ENCODE data around the gene CAMKK1.

Gene CAMKK1

GRCh38 chr17:3910420-3911270 lies 17.8 kb upstream of the CAMKK1 start:
- Histone ChIP-seq H3K27me3 (ENCODE audit: insufficient read depth, insufficient read length) (peaks cover 2% of the 10 kb centered on the region), H3K4me1 (ENCODE audit: insufficient read depth, insufficient read length) (peaks cover 5% of the 10 kb centered on the region), H3K36me3 (ENCODE audit: insufficient read depth, insufficient read length, low read length) (no peaks in the 10 kb centered on the region), H3K9ac (ENCODE audit: insufficient read length, low read depth) (no peak overlapping the region), H3K4me3 (ENCODE audit: insufficient read length, low read depth) (no peak overlapping the region), H3K9me3 (ENCODE audit: insufficient read depth, low read length) (no peaks in the 10 kb centered on the region)
- DNase-seq (ENCODE audit: low read depth, low spot score), result no peak
- TF ChIP-seq SUZ12 (IDR thresholded peaks at IDR 0.05; ENCODE audit: extremely low read depth, insufficient read depth, insufficient read length) (no peak), YY1 (IDR thresholded peaks at IDR 0.05; ENCODE audit: insufficient read depth, insufficient read length) (no peak), ZNF274 (IDR thresholded peaks at IDR 0.05; ENCODE audit: low read depth, low read length) (no peak)

GRCh38 chr17:3909257-3909656 lies 16.4 kb upstream of the CAMKK1 start:
- no peaks in the 10 kb centered on the region for H3K36me3 ChIP-seq (ENCODE audit: insufficient read depth, insufficient read length, low read length)
- H3K9me3 ChIP-seq (ENCODE audit: insufficient read depth, low read length), result no peaks in the 10 kb centered on the region
- H3K9ac ChIP-seq (ENCODE audit: insufficient read length, low read depth), result no peak overlapping the region
- no peak for TF ChIP-seq YY1 (IDR thresholded peaks at IDR 0.05; ENCODE audit: insufficient read depth, insufficient read length)
- TF ChIP-seq ZNF274 (IDR thresholded peaks at IDR 0.05; ENCODE audit: low read depth, low read length), result no peak
- TF ChIP-seq SUZ12 (IDR thresholded peaks at IDR 0.05; ENCODE audit: extremely low read depth, insufficient read depth, insufficient read length), result no peak
- no peak overlapping the region for H3K4me3 ChIP-seq (ENCODE audit: insufficient read length, low read depth)
- no peak for DNase-seq (ENCODE audit: low read depth, low spot score)
- peaks cover 2% of the 10 kb centered on the region for H3K27me3 ChIP-seq (ENCODE audit: insufficient read depth, insufficient read length)
- peaks cover 11% of the 10 kb centered on the region for H3K4me1 ChIP-seq (ENCODE audit: insufficient read depth, insufficient read length)

GRCh38 chr17:3907483-3908216 lies 14.8 kb upstream of the CAMKK1 start:
- peaks cover 21% of the 10 kb centered on the region for H3K4me1 ChIP-seq (ENCODE audit: insufficient read depth, insufficient read length)
- peaks cover 3% of the 10 kb centered on the region for H3K27me3 ChIP-seq (ENCODE audit: insufficient read depth, insufficient read length)
- no peak overlapping the region for H3K4me3 ChIP-seq (ENCODE audit: insufficient read length, low read depth)
- no peaks in the 10 kb centered on the region for H3K36me3 ChIP-seq (ENCODE audit: insufficient read depth, insufficient read length, low read length)
- no peak for DNase-seq (ENCODE audit: low read depth, low spot score)
- TF ChIP-seq SUZ12 (IDR thresholded peaks at IDR 0.05; ENCODE audit: extremely low read depth, insufficient read depth, insufficient read length) (no peak), ZNF274 (IDR thresholded peaks at IDR 0.05; ENCODE audit: low read depth, low read length) (no peak), YY1 (IDR thresholded peaks at IDR 0.05; ENCODE audit: insufficient read depth, insufficient read length) (no peak)
- H3K9me3 ChIP-seq (ENCODE audit: insufficient read depth, low read length), result no peaks in the 10 kb centered on the region
- no peak overlapping the region for H3K9ac ChIP-seq (ENCODE audit: insufficient read length, low read depth)

- Histone ChIP-seq H3K9me3 (ENCODE audit: insufficient read depth, low read length) (no peaks in the 10 kb centered on the region), H3K4me3 (ENCODE audit: insufficient read length, low read depth) (no peak overlapping the region), H3K36me3 (ENCODE audit: insufficient read depth, insufficient read length, low read length) (no peaks in the 10 kb centered on the region), H3K9ac (ENCODE audit: insufficient read length, low read depth) (no peak overlapping the region), H3K27me3 (ENCODE audit: insufficient read depth, insufficient read length) (peaks cover 3% of the 10 kb centered on the region), H3K4me1 (ENCODE audit: insufficient read depth, insufficient read length) (peaks cover 21% of the 10 kb centered on the region)
- no peak for DNase-seq (ENCODE audit: low read depth, low spot score)
- TF ChIP-seq ZNF274 (IDR thresholded peaks at IDR 0.05; ENCODE audit: low read depth, low read length) (no peak), YY1 (IDR thresholded peaks at IDR 0.05; ENCODE audit: insufficient read depth, insufficient read length) (no peak), SUZ12 (IDR thresholded peaks at IDR 0.05; ENCODE audit: extremely low read depth, insufficient read depth, insufficient read length) (no peak)
Observed at GRCh38 chr17:3906881-3907280, 14.0 kb upstream of the CAMKK1 start.

GRCh38 chr17:3905017-3905520 lies 12.2 kb upstream of the CAMKK1 start:
- no peaks in the 10 kb centered on the region for H3K9me3 ChIP-seq (ENCODE audit: insufficient read depth, low read length)
- H3K27me3 ChIP-seq (ENCODE audit: insufficient read depth, insufficient read length), result peaks cover 3% of the 10 kb centered on the region
- no peaks in the 10 kb centered on the region for H3K36me3 ChIP-seq (ENCODE audit: insufficient read depth, insufficient read length, low read length)
- DNase-seq (ENCODE audit: low read depth, low spot score), result no peak
- peaks cover 21% of the 10 kb centered on the region for H3K4me1 ChIP-seq (ENCODE audit: insufficient read depth, insufficient read length)
- H3K9ac ChIP-seq (ENCODE audit: insufficient read length, low read depth), result peak overlapping the region; percentile 67
- TF ChIP-seq YY1 (IDR thresholded peaks at IDR 0.05; ENCODE audit: insufficient read depth, insufficient read length) (no peak), ZNF274 (IDR thresholded peaks at IDR 0.05; ENCODE audit: low read depth, low read length) (no peak), SUZ12 (IDR thresholded peaks at IDR 0.05; ENCODE audit: extremely low read depth, insufficient read depth, insufficient read length) (no peak)
- H3K4me3 ChIP-seq (ENCODE audit: insufficient read length, low read depth), result no peak overlapping the region

- Histone ChIP-seq H3K4me3 (ENCODE audit: insufficient read length, low read depth) (no peak overlapping the region), H3K4me1 (ENCODE audit: insufficient read depth, insufficient read length) (peaks cover 21% of the 10 kb centered on the region), H3K9me3 (ENCODE audit: insufficient read depth, low read length) (no peaks in the 10 kb centered on the region), H3K27me3 (ENCODE audit: insufficient read depth, insufficient read length) (peaks cover 3% of the 10 kb centered on the region), H3K9ac (ENCODE audit: insufficient read length, low read depth) (no peak overlapping the region), H3K36me3 (ENCODE audit: insufficient read depth, insufficient read length, low read length) (no peaks in the 10 kb centered on the region)
- TF ChIP-seq YY1 (IDR thresholded peaks at IDR 0.05; ENCODE audit: insufficient read depth, insufficient read length) (no peak), ZNF274 (IDR thresholded peaks at IDR 0.05; ENCODE audit: low read depth, low read length) (no peak), SUZ12 (IDR thresholded peaks at IDR 0.05; ENCODE audit: extremely low read depth, insufficient read depth, insufficient read length) (no peak)
- no peak for DNase-seq (ENCODE audit: low read depth, low spot score)
Observed at GRCh38 chr17:3904501-3904900, 11.6 kb upstream of the CAMKK1 start.

GRCh38 chr17:3903881-3904290 lies 11.0 kb upstream of the CAMKK1 start:
- TF ChIP-seq YY1 (IDR thresholded peaks at IDR 0.05; ENCODE audit: insufficient read depth, insufficient read length) (no peak), SUZ12 (IDR thresholded peaks at IDR 0.05; ENCODE audit: extremely low read depth, insufficient read depth, insufficient read length) (no peak), ZNF274 (IDR thresholded peaks at IDR 0.05; ENCODE audit: low read depth, low read length) (no peak)
- Histone ChIP-seq H3K27me3 (ENCODE audit: insufficient read depth, insufficient read length) (peaks cover 3% of the 10 kb centered on the region), H3K9ac (ENCODE audit: insufficient read length, low read depth) (no peak overlapping the region), H3K36me3 (ENCODE audit: insufficient read depth, insufficient read length, low read length) (no peaks in the 10 kb centered on the region), H3K4me1 (ENCODE audit: insufficient read depth, insufficient read length) (peaks cover 23% of the 10 kb centered on the region), H3K9me3 (ENCODE audit: insufficient read depth, low read length) (no peaks in the 10 kb centered on the region), H3K4me3 (ENCODE audit: insufficient read length, low read depth) (peak overlapping the region; percentile 11)
- no peak for DNase-seq (ENCODE audit: low read depth, low spot score)

Data from NT2/D1 (cell line).